ENCODE measurements around the gene GJB4. TPM values are rescaled to one million over a fixed set of nuclear protein-coding genes. Genes with fewer than 3 reads are reported as not detected.
A peak's percentile ranks its signal among the peaks of the same experiment; 100 is the strongest.

Gene GJB4
- total RNA-seq, 1 donor from 2014 or later: 8.2 TPM

- Histone ChIP-seq H3K27me3 (ENCODE audit: control insufficient read depth, insufficient read depth, low read length) (no peaks in the 10 kb centered on the region), H3K4me3 (ENCODE audit: low read depth, low read length) (no peak overlapping the region), H3K36me3 (ENCODE audit: control insufficient read depth, insufficient read depth, low read length) (no peaks in the 10 kb centered on the region)
- DNase-seq (ENCODE audit: low read depth) (no peak), FAIRE-seq (no peak)
- TF ChIP-seq CTCF (IDR thresholded peaks at IDR 0.05; ENCODE audit: insufficient read depth, low read length, severe bottlenecking): no peak
These were observed 14.7 kb upstream of the GJB4 start for GRCh38 chr1:34744851-34745250.

GRCh38 chr1:34745666-34746065 is 13.9 kb upstream of the GJB4 start:
- DNase-seq (ENCODE audit: low read depth): no peak
- no peak overlapping the region for H3K4me3 ChIP-seq (ENCODE audit: low read depth, low read length)
- no peak for FAIRE-seq
- no peaks in the 10 kb centered on the region for H3K36me3 ChIP-seq (ENCODE audit: control insufficient read depth, insufficient read depth, low read length)
- no peaks in the 10 kb centered on the region for H3K27me3 ChIP-seq (ENCODE audit: control insufficient read depth, insufficient read depth, low read length)
- TF ChIP-seq CTCF (IDR thresholded peaks at IDR 0.05; ENCODE audit: insufficient read depth, low read length, severe bottlenecking): no peak

- no peaks in the 10 kb centered on the region for H3K27me3 ChIP-seq (ENCODE audit: control insufficient read depth, insufficient read depth, low read length)
- H3K4me3 ChIP-seq (ENCODE audit: low read depth, low read length): no peak overlapping the region
- H3K36me3 ChIP-seq (ENCODE audit: control insufficient read depth, insufficient read depth, low read length): no peaks in the 10 kb centered on the region
- peak; percentile 86 for FAIRE-seq
- DNase-seq (ENCODE audit: low read depth): no peak
- no peak for TF ChIP-seq CTCF (IDR thresholded peaks at IDR 0.05; ENCODE audit: insufficient read depth, low read length, severe bottlenecking)
These were observed 13.4 kb upstream of the GJB4 start for GRCh38 chr1:34746101-34746500.

GRCh38 chr1:34746785-34747637 is 12.5 kb upstream of the GJB4 start:
- Histone ChIP-seq H3K27me3 (ENCODE audit: control insufficient read depth, insufficient read depth, low read length) (no peaks in the 10 kb centered on the region), H3K4me3 (ENCODE audit: low read depth, low read length) (no peak overlapping the region), H3K36me3 (ENCODE audit: control insufficient read depth, insufficient read depth, low read length) (no peaks in the 10 kb centered on the region)
- TF ChIP-seq CTCF (IDR thresholded peaks at IDR 0.05; ENCODE audit: insufficient read depth, low read length, severe bottlenecking): no peak
- FAIRE-seq (no peak), DNase-seq (ENCODE audit: low read depth) (no peak)

- no peak overlapping the region for H3K4me3 ChIP-seq (ENCODE audit: low read depth, low read length)
- DNase-seq (ENCODE audit: low read depth) (no peak), FAIRE-seq (no peak)
- no peaks in the 10 kb centered on the region for H3K36me3 ChIP-seq (ENCODE audit: control insufficient read depth, insufficient read depth, low read length)
- no peaks in the 10 kb centered on the region for H3K27me3 ChIP-seq (ENCODE audit: control insufficient read depth, insufficient read depth, low read length)
- no peak for TF ChIP-seq CTCF (IDR thresholded peaks at IDR 0.05; ENCODE audit: insufficient read depth, low read length, severe bottlenecking)
These were observed 11.9 kb upstream of the GJB4 start for GRCh38 chr1:34747638-34747941.

- no peak for FAIRE-seq
- H3K4me3 ChIP-seq (ENCODE audit: low read depth, low read length): no peak overlapping the region
- DNase-seq (ENCODE audit: low read depth): no peak
These were observed 9.5 kb upstream of the GJB4 start for GRCh38 chr1:34749992-34750391.

More at GRCh38 chr1:34749992-34750391, 9.5 kb upstream of the GJB4 start:
- Histone ChIP-seq H3K27me3 (ENCODE audit: control insufficient read depth, insufficient read depth, low read length) (no peaks in the 10 kb centered on the region), H3K36me3 (ENCODE audit: control insufficient read depth, insufficient read depth, low read length) (no peaks in the 10 kb centered on the region)
- TF ChIP-seq CTCF (IDR thresholded peaks at IDR 0.05; ENCODE audit: insufficient read depth, low read length, severe bottlenecking): no peak
